ENCODE measurements around the gene COG8.

DNA sequence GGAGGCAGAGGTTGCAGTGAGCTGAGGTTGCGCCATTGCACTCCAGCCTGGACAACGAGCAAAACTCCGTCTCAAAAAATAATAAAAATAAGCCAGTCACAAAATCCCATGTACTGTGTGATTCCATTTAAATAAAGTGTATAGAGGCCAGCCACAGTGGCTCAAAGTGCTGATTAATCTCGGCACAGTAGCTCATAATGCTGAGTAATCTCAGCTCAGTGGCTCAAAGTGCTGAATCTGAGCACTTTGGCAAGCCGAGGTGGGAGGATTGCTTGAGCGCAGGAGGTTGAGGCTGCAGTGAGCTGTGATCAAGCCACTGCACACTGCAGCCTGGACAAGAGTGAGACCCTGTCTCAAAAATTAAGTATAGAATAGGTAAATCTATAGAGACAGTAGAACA is 7.3 kb upstream of the COG8 start:
- no peak for TF ChIP-seq POLR2A (IDR thresholded peaks at IDR 0.05)
- TF ChIP-seq CTCF (IDR thresholded peaks at IDR 0.05): no peak
